NCI-H69 (cell line): ENCODE data around the gene USH2A.

ENCODE experiments used
- DNase-seq: peaks from one replicate; lab custom pipeline; 2025; lab: John Stamatoyannopoulos, UW

Gene USH2A

GRCh38 chr1:216140730-216141524, 282.3 kb downstream of the USH2A start:
- DNase-seq = peak; percentile 93

GRCh38 chr1:216124192-216124781, 299.0 kb downstream of the USH2A start:
- no peak for DNase-seq

- no peak for DNase-seq
Observed at GRCh38 chr1:216123446-216124191, 299.6 kb downstream of the USH2A start.

GRCh38 chr1:216119600-216119999, 303.6 kb downstream of the USH2A start:
- DNase-seq = peak; percentile 77

- no peak for DNase-seq
Observed at GRCh38 chr1:216114180-216114579, 309.1 kb downstream of the USH2A start.

- no peak for DNase-seq
Observed at GRCh38 chr1:216113181-216113580, 310.1 kb downstream of the USH2A start.

GRCh38 chr1:216111842-216112241, 311.4 kb downstream of the USH2A start:
- no peak for DNase-seq

GRCh38 chr1:216095400-216095799, 327.8 kb downstream of the USH2A start:
- DNase-seq = peak; percentile 49

- no peak for DNase-seq
Observed at GRCh38 chr1:216090556-216090955, 332.7 kb downstream of the USH2A start.

- DNase-seq = no peak
Observed at GRCh38 chr1:216086678-216087077, 336.6 kb downstream of the USH2A start.

- DNase-seq = no peak
Observed at GRCh38 chr1:216081445-216081844, 341.8 kb downstream of the USH2A start.

- no peak for DNase-seq
Observed at GRCh38 chr1:216076751-216077150, 346.5 kb downstream of the USH2A start.

GRCh38 chr1:216075339-216075738, 347.9 kb downstream of the USH2A start:
- DNase-seq = no peak

GRCh38 chr1:216073793-216074595, 349.3 kb downstream of the USH2A start:
- DNase-seq = no peak

- peak; percentile 89 for DNase-seq
Observed at GRCh38 chr1:216071262-216071661, 352.0 kb downstream of the USH2A start.

- DNase-seq = no peak
Observed at GRCh38 chr1:216064643-216065042, 358.6 kb downstream of the USH2A start.

GRCh38 chr1:216057947-216058346, 365.3 kb downstream of the USH2A start:
- DNase-seq = no peak

- DNase-seq = no peak
Observed at GRCh38 chr1:216057063-216057462, 366.2 kb downstream of the USH2A start.

GRCh38 chr1:216055004-216055403, 368.2 kb downstream of the USH2A start:
- DNase-seq = peak; percentile 85

GRCh38 chr1:216054600-216054999, 368.6 kb downstream of the USH2A start:
- DNase-seq = peak; percentile 98

GRCh38 chr1:216051071-216051470, 372.2 kb downstream of the USH2A start:
- no peak for DNase-seq
